Gastrocnemius medialis (tissue), 4 donors: ENCODE measurements around the gene SLC46A3.

Experiments
- POLR2A ChIP-seq, 2 donors: fragments of 450-650 bp; IDR thresholded peaks; one replicate each; pipeline ENCODE4 v1.6.1; 2017; ENCODE audit warnings: antibody characterized with exemption in 2 of 2, mild to moderate bottlenecking in 2 of 2, moderate library complexity in 2 of 2
- TF ChIP-seq, protein P1 (sequence below), 5 experiments: fragments of 450-650 bp in 3 of 5; fragments of 200-600 bp in 2 of 5; sonication (generic) in 2 of 5; IDR thresholded peaks in 4 of 5; conservative IDR thresholded peaks in 1 of 5; 1 replicate in 4 of 5; 2 replicates in 1 of 5; pipeline ENCODE4 v1.5.1; 2016 to 2019; ENCODE audit warnings: antibody characterized with exemption in 5 of 5, mild to moderate bottlenecking in 3 of 5, moderate library complexity in 3 of 5

GRCh38 chr13:28744656-28745055 lies 25.9 kb upstream of the SLC46A3 start:
- TF ChIP-seq, protein P1, sequence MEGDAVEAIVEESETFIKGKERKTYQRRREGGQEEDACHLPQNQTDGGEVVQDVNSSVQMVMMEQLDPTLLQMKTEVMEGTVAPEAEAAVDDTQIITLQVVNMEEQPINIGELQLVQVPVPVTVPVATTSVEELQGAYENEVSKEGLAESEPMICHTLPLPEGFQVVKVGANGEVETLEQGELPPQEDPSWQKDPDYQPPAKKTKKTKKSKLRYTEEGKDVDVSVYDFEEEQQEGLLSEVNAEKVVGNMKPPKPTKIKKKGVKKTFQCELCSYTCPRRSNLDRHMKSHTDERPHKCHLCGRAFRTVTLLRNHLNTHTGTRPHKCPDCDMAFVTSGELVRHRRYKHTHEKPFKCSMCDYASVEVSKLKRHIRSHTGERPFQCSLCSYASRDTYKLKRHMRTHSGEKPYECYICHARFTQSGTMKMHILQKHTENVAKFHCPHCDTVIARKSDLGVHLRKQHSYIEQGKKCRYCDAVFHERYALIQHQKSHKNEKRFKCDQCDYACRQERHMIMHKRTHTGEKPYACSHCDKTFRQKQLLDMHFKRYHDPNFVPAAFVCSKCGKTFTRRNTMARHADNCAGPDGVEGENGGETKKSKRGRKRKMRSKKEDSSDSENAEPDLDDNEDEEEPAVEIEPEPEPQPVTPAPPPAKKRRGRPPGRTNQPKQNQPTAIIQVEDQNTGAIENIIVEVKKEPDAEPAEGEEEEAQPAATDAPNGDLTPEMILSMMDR (IDR thresholded peaks at IDR 0.05 in 4 of 5, conservative IDR thresholded peaks at IDR 0.05 in 1 of 5), result no peak
- TF ChIP-seq POLR2A (IDR thresholded peaks at IDR 0.05), result no peak
